ENCODE measurements around the gene KAT2B.
"Not testable (repeated sequence)": the region's sequence is repeated elsewhere in the genome, so short reads cannot be mapped to it uniquely, and the experiment has no call there.

KAT2B gene

GRCh38 chr3:20039765-20040547, at the start of gene KAT2B:
Gene KAT2B, plus strand, starts transcription at chr3:20040446. Its CDS starts 32 bp downstream, at chr3:20040478.
- peak; percentile 32 for DNase-seq

DNA sequence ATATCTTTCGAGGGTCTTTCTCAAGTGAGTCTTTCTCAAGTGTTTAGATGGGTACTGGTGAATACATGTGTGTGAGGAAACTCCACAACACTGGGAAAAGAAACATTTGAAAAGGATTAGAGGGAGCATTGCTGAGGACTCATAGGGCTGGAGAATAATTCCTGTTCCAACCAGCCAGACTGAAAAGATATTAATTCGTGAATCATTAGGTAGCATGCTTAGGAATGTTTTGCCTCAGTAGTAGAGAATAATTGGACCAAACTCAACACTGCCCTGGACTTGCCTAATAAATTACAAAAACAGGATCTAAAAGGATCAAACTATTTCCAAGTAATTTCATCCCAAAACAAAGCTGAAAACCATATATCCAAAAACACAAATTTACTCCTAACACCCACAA, 45.5 kb upstream of the KAT2B start:
- no peak for DNase-seq

DNA sequence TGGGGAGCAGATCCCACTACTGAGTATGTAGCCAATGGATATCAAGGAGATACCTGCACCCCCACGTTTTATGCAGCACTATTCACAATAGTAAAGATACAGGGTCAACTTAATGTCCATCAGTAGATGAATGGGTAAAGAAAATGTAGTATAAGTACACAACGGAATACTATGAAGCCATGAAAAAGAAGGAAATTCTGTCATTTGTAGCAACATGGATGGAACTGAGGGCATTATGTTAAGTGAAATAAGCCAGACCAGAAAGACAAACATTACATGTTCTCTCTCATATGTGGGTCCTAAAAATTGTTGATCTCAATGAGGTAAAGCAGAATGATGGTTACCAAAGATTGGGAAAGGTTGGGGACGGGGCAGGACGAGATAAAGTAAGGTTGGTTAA, 42.7 kb upstream of the KAT2B start:
- no peak for DNase-seq

GRCh38 chr3:20001932-20002331, 38.3 kb upstream of the KAT2B start:
- DNase-seq: no peak

DNA sequence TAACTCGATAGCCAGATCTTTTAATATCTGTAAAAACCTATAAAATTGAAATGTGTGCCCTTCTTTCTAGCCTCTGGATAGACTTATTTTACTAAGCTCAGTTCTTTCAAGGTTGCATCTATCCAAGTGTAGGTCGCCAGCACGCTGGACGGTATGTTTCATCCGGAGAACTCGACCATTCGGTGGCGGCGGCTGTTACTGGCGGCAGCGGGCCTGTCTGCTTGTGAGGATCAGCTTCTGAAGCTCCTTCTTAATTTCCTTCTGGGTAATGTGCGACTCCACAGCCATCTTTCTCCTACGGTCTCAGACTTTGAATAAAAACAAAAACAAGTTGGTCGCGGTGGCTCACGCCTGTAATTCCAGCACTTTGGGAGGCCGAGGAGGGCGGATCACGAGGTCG, 32.3 kb upstream of the KAT2B start:
- no peak for DNase-seq

DNA sequence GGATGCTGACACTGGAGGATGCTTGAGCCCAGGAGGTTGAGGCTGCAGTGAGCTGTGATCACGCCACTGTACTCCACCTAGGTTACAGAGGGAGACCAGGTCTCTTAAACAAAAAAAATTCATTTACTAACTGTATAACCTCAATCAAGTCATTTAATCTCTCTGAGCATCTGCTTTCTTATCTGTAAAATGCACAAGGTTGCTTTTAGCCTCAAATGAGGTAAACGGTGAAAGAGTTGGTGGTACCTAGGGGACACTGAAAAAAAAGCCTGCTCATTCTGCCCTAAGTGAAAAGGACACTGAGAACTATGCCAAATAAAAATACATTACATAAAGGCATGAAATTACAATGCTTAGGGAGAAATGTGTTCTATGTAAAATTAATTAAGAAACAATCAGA, 31.6 kb upstream of the KAT2B start:
- DNase-seq: no peak

DNA sequence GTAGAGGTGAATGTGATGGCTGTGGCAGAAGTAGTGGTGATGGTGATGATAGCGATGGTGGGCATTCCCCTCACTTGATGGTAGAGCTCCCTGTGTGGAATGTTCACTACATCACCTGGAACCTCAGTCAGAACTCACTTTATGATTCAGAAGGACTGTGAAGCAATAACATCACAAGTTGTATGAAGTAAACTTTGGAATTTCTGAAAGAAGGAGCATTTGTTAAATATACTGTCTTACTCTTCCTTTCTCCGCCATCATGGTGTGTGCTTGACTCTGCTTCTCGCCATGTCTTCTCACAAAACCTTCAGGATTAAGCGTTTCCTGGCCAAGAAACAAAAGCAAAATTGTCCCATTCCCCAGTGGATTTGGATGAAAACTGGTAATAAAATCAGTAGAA, 28.1 kb upstream of the KAT2B start, which contains the start of gene PP2D1:
PP2D1 (minus strand) TSS at position 101 of the 400 bp plus-strand sequence. CDS start 192 bp downstream, outside the sequence.
- DNase-seq: no peak

GRCh38 chr3:20013396-20013795, 26.9 kb upstream of the KAT2B start:
- no peak for DNase-seq

DNA sequence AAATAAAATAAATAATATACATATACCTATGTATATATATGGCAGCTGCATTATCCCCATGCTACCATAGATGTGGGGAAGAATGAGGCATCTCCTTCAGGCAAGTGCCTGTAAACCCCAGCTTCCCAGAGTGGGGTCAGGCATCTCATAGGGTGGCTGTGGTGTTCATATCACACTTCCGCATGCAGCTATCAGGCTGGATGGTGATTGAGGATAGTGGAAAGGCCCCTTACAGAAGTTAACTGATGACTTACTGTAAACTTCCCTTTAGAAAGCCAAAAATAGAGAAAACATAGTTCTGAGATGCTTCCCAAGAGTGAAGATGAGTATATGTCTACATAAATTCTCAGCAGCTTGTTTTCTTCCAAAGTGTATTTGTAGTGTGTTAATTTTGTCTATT, 24.7 kb upstream of the KAT2B start:
- no peak for DNase-seq

- not testable (repeated sequence) for DNase-seq
Measured at GRCh38 chr3:20016076-20016475, 24.2 kb upstream of the KAT2B start.

GRCh38 chr3:20022954-20023622, 17.2 kb upstream of the KAT2B start:
- no peak for DNase-seq

DNA sequence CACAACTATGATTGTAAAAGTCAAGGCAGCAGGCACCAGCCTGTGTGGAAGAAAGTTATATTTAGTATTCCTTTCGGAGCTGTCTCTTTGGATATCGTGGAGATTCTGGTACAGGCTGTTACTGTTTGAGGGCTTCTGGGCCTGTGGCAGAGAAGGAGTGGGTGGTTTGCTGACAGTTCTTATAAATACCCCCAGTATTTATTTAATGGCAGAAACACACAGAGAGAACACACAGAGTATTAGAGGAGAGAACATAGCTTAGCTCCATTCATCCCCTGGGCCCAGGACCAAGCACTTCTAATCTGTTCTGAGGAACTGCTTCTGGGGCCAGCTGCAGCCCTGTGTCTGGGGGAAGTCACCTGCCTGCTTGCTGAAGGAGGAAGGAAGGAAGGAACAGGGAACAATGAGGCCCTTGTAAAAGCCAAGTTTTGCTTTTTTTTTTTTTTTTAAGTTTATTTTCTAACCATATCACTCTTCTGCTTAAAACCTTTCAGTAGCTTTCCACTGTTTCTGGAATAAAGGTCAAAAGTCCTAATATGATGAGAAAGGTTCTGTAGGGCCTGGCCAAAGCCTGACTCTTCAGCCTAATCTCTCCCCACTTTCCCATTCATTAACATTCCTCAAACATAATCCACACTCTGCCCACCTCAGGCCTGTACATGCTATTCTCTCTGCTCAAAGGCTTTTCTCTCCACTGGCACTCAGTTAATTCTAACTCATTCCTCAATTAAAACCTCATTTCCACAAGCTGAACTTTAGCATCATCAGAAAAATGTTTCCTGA, 16.4 kb upstream of the KAT2B start:
- DNase-seq: no peak

- DNase-seq: no peak
Measured at GRCh38 chr3:20027136-20027535, 13.1 kb upstream of the KAT2B start.

- DNase-seq: no peak
Measured at GRCh38 chr3:20028905-20029331, 11.3 kb upstream of the KAT2B start.

DNA sequence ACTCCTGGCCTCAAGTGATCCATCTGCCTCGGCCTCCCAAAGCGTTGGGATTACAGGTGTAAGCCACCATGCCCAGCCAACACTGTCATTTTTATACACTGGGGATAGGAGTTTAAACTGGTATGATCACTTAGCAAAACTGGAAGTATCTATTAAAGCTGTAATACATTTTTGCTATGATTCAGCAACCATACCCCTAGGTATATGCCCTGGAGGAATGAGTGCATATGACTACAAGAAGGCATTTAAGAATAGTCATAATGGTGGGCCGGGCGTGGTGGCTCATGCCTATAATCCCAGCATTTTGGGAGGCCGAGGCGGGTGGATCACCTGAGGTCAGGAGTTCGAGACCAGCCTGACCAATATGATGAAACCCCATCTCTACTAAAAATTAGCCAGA, 8.3 kb upstream of the KAT2B start:
- not testable (repeated sequence) for DNase-seq

- no peak for DNase-seq
Measured at GRCh38 chr3:20035019-20035418, 5.2 kb upstream of the KAT2B start.

- no peak for DNase-seq
Measured at GRCh38 chr3:20037255-20037996, 2.8 kb upstream of the KAT2B start.

- DNase-seq: no peak
Measured at GRCh38 chr3:20038699-20039465, 1.4 kb upstream of the KAT2B start.

- DNase-seq: no peak
Measured at GRCh38 chr3:20039466-20039764, 831 bp upstream of the KAT2B start.

- DNase-seq: peak; percentile 23
Measured at GRCh38 chr3:20040548-20041196, 426 bp downstream of the KAT2B start.

DNA sequence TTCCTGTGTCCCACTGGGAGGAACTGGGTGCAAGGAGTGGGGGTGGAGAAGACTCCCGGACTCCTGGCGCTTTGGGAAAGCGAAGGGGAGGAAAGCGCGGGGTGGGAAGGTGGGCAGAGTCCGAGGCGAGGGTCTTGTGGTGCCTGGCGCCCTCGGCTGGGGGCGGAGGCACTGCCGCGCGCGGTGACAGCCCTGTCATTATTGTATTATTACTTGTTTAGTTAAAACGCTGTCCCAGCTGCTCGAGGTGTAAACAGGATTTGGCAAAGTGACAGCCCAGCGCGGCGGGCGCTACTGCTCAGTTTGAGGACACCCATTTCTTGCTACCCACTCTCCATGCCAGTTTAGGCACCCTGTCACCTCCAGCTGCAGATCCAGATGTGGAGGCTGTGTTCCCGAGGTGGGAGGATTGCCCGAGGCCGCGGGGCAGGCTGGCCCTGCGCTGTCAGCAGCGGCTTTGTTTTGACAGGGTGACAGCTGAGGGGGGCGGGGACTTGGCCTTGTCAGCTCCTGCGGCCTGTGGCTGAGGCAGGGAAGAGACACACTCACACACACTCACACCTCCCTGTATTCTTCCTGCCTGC, 1.0 kb downstream of the KAT2B start:
- no peak for DNase-seq

Measured in cortex of kidney (tissue), 1 donor.